Activated CD8-positive, alpha-beta memory T cell treated with anti-CD3 and anti-CD28 coated beads, Interleukin-2, amount 50 U/mL, for 1 hour (primary cell): ENCODE measurements around the gene CAB39.
A peak's percentile ranks its signal among the peaks of the same experiment; 100 is the strongest.

ENCODE experiments used
- DNase-seq: peaks from one replicate; pipeline ENCODE4 v3.0.0-alpha.2; 2020; ENCODE audit errors: extremely low read depth

The CAB39 gene

GRCh38 chr2:230821261-230821990, 108.8 kb downstream of the CAB39 start:
- DNase-seq, result no peak

DNA sequence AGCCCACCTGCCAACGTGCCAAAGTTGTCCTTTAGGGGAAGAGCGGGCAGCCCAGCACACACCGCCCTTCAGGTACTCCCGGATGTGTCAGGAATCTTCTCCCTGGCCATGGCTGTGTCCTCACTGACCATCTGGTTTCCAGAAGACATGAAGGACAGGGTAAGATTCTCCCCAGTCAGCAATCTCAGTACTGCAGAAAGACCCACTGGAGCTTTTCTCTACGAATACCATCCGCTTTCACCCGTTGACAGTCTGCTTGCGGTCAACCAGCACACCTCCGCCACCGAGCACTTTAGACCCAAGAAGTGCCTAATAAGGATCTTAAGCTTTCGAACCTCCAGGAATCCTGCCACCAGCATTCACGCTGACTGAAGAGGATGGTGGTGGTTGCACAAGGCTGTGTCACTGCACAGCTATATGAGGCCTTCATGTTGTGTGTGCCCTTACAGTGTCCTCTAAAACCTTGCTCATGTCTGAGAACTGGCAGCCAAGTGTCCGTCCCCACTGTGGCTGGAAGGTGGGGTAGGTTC, 109.4 kb downstream of the CAB39 start:
- no peak for DNase-seq

- no peak for DNase-seq
Observed at GRCh38 chr2:230823264-230823964, 110.8 kb downstream of the CAB39 start.

DNA sequence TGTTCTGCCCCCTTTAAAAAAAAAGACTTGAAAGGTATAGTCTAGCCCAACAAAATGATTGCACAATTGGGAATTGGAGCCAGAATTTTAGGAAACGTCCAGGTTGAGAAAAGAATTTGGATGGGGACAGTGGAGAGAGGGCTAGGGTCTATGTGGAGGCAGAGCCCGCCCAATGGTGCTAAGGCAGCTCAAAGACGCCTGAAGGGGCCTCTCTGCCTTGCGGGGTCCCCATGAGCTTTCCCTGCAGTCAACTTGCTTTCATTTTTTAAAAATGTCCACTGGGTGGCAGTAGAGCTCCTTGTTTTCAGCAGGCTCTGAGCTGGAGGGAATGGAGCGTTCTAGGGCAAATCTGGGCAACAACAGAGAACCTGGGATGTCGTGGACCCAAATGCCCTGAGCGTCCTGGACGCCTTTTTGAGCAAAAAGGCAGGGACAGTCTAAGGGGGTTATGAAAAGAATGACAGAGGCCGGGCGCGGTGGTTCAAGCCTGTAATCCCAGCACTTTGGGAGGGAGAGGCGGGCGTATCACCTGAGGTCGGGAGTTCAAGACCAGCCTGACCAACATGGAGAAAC, 111.8 kb downstream of the CAB39 start:
- DNase-seq, result peak; percentile 34

DNA sequence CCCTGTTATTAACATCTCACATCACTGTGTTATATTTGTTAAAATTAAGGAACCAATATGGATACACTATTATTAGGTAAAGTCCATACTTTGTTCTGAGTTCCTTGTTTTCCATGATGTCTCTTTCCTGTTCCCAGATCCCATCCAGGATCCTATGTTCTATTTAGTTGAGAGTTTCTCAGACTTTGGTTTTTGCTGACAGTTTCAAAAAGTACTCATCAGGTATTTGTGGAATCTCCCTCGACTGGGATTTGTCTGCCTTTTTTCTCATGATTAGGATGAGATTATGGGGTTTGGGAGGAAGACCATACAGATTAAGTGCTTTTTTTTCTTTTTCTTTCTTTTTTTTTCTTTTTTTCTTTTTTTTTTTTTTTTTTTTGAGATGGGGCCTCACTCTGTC, 112.7 kb downstream of the CAB39 start:
- no peak for DNase-seq

- DNase-seq, result no peak
Observed at GRCh38 chr2:230827774-230828271, 115.2 kb downstream of the CAB39 start.

- DNase-seq, result no peak
Observed at GRCh38 chr2:230828272-230828961, 115.8 kb downstream of the CAB39 start.

GRCh38 chr2:230829293-230829692, 116.7 kb downstream of the CAB39 start:
- no peak for DNase-seq

- DNase-seq, result no peak
Observed at GRCh38 chr2:230829959-230830358, 117.3 kb downstream of the CAB39 start.

GRCh38 chr2:230830428-230830827, 117.8 kb downstream of the CAB39 start:
- no peak for DNase-seq

- DNase-seq, result no peak
Observed at GRCh38 chr2:230840301-230840700, 127.7 kb downstream of the CAB39 start.

DNA sequence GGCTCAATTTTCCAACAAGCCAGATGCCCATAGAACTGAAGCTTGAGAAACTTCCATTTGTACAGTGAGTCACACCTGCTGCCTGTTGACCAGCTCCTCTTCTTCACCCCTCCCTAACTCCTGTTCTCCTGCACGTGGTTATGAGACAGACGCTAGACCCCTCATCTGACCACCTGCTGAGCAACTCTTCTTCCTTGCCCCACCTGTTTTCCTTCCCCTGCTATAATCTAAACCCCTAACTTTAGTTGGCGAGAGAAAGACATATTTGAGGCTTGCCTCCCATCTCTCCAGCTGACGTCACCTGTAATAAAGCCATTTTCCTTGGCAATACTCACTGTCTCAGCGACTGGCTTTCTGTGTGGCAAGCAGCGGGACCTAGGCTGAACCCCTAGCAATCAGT, 129.8 kb downstream of the CAB39 start:
- no peak for DNase-seq

DNA sequence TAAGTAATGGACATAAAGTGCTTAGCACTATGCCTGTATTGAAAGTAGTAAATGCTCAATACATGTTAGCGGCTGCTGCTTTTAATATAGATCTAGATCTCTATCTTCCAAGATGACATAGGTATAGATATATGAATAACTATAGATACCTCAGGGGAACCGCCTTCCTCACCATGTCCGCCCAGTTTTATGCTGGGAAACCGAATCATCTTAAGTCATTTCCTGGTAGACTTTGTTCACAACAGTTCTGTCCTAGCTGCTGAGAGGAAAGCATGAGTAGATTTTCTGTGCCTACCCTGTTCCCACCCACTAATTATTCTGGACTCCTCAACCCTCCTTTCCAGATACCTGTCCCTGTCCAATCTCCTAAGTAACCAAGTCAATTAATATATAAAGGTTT, 130.5 kb downstream of the CAB39 start:
- no peak for DNase-seq

- no peak for DNase-seq
Observed at GRCh38 chr2:230846360-230846759, 133.7 kb downstream of the CAB39 start.

GRCh38 chr2:230847883-230848388, 135.3 kb downstream of the CAB39 start:
- DNase-seq, result peak; percentile 56

GRCh38 chr2:230849633-230850357, 137.2 kb downstream of the CAB39 start:
- DNase-seq, result peak; percentile 29

DNA sequence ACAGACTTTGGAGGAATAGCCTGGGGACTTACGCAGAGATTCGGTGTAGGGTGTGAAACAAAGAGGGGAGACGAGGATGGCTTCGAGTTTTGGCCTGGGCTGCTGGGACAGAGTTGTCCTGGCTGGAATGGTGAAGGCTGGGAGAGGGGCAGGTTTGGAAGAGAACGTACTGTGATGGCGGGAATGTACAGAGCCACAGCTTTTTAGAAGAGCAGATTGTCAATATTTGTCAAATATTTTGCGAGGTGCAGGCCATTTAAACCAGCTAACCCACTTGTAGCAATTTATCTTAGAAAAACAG, 137.7 kb downstream of the CAB39 start:
- DNase-seq, result no peak

- DNase-seq, result no peak
Observed at GRCh38 chr2:230852113-230852512, 139.5 kb downstream of the CAB39 start.

DNA sequence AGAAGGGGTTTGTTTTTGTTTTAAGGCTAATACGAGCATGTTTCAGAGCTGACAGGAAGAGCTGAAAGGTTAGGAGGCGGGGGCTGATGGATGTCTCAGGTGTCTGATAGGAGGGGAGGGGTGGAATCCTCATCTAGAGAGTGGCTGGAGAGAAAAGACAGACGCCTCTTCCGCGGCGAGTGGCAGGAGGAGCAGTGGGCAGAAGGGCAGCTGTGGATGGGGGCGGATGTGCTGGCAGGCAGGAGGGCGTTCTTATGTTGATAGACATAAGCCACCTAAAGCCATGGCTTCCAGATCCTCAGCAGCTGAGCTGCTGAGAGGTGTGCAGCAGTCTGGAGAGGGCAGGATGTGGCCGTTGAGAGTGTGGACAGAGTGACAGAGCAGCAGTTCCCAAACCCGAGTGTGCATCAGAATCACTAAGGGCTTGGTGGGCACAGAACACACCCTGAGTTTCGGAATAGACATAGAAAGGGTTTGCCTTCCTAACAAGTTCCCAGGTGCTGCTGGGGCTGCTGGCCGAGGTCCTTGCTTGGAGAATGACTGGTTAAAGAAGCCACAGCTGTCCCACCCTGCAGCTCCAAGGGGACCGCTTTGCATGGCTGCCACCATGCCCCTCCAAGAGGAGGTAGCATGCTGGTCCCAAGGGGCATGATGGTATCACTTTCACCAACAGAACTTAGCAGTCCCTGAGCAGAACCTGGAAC, 149.1 kb downstream of the CAB39 start:
- DNase-seq, result no peak

- DNase-seq, result no peak
Observed at GRCh38 chr2:230862292-230862691, 149.7 kb downstream of the CAB39 start.

DNA sequence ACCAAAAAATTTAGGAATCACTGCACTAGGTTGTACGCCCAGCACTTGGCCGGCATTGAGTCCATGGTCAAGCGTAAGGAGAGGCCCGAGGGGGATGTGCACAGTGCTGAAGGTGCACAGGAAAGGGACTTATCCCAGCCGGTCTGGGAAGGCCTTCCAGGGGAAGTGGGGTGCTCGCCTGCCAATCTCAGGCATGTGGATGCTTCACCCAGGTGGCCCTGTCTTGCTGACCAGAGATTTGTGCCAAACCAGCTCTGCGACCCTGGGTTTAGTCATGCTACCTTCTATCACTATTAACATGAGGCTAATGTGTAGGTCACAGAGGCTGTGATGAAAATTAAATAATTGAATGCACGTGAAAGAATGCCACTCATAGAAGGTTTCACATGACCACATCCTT, 150.4 kb downstream of the CAB39 start:
- DNase-seq, result no peak
